Lower leg skin (tissue), 4 donors: ENCODE measurements around the gene CD247. TPM values are rescaled to one million over a fixed set of nuclear protein-coding genes. Genes with fewer than 3 reads are reported as not detected.

ENCODE experiments used
- DNase-seq, 2 donors: peaks; one replicate each; pipeline ENCODE4 v3.0.0-alpha.2; 2019; ENCODE audit warnings: low spot score in 2 of 2
- H3K4me3 ChIP-seq: fragments of 200-600 bp; sonication (generic); 2 replicates; pipeline ENCODE4 v1.5.1; 2017; ENCODE audit warnings: mild to moderate bottlenecking, low read depth; ENCODE audit not compliant: poor library complexity, severe bottlenecking
- CTCF ChIP-seq, 3 donors: fragments of 450-650 bp; IDR thresholded peaks; one replicate each; pipeline ENCODE4 v1.5.1; 2016; ENCODE audit warnings: antibody characterized with exemption in 3 of 3, mild to moderate bottlenecking in 3 of 3, moderate library complexity in 2 of 3
- POLR2A ChIP-seq, 2 donors: fragments of 450-650 bp; IDR thresholded peaks; one replicate each; pipeline ENCODE4 v1.6.1; 2016 to 2017; ENCODE audit warnings: antibody characterized with exemption in 2 of 2, mild to moderate bottlenecking in 1 of 2, moderate library complexity in 1 of 2
- WGBS, 2 donors: methylation state at CpG; one replicate each; pipeline ENCODE4 v1.1.5; 2018; 5-methylcytosine and 5-hydroxymethylcytosine counted together
- intact Hi-C: fragments of 100-400 bp; cut with DNase I; formaldehyde crosslinking; loops from one replicate; pipeline ENCODE4 v1.15.0; 2023; ENCODE audit warnings: low total_unique reads
- total RNA-seq, 4 donors: library from RNA; depleted of rRNA; stranded (reverse); fragments of >200 nt; gene quantifications; one replicate each; pipeline ENCODE4 v1.1.0, GENCODE V29; 2016

The CD247 gene
- total RNA-seq, 4 donors from 2014 or later = 0.27 to 0.61 (median 0.58) TPM; not detected in 1

DNA sequence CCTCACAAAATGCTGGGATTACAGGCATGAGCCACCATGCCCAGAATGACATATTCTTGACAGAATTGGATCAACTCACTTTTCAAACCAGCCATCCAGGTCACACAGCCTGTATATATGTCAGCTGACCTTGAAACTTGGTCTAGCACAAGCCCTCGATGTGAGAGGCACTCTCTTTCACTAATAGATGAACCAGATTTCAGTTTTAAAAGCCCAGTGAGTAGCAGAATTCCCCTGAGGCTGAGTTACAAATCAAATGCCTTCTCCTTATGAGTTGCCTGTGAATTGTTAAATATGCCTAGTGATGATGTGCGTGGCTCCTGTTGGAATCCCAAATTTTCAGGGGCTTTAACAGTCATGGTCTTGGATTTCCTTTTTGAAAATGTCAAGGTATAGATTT lies 88.7 kb downstream of the CD247 start:
- intact Hi-C loops = no loop called here
- no peak overlapping the region for H3K4me3 ChIP-seq
- no peak for DNase-seq
- TF ChIP-seq CTCF (IDR thresholded peaks at IDR 0.05) (no peak), POLR2A (IDR thresholded peaks at IDR 0.05) (no peak)
- 62 to 69% methylated on average over 2 of the region's 2 CpGs for WGBS, 2 donors

- 50 to 51% methylated on average over 2 of the region's 2 CpGs for WGBS, 2 donors
- DNase-seq = no peak
- TF ChIP-seq CTCF (IDR thresholded peaks at IDR 0.05) (no peak), POLR2A (IDR thresholded peaks at IDR 0.05) (no peak)
- H3K4me3 ChIP-seq = no peak overlapping the region
- intact Hi-C loops = no loop called here
These were observed 89.9 kb downstream of the CD247 start for GRCh38 chr1:167428395-167428794.

DNA sequence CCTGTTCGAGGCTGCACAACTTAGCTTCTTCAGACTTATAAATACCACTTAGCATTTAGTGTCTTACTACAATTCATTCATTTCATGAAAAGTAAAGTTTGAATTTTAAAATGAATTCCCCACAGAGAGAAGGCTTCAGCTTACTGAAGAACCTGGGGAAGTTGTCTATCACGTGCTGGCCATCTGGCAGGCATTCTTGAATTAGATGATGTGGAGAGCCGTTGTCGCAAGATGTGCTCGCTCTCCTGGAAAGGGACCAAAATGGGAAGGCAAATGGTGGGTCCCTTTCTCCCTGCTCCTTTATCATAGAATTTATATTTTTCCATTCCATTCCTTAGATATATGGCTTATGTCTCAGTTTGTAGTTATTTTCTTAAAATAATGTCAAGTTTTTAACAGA lies 90.5 kb downstream of the CD247 start:
- H3K4me3 ChIP-seq = no peak overlapping the region
- WGBS, 2 donors = 45 to 57% methylated on average over 5 of the region's 5 CpGs
- TF ChIP-seq POLR2A (IDR thresholded peaks at IDR 0.05) (no peak), CTCF (IDR thresholded peaks at IDR 0.05) (no peak)
- intact Hi-C loops = no loop called here
- DNase-seq = no peak

DNA sequence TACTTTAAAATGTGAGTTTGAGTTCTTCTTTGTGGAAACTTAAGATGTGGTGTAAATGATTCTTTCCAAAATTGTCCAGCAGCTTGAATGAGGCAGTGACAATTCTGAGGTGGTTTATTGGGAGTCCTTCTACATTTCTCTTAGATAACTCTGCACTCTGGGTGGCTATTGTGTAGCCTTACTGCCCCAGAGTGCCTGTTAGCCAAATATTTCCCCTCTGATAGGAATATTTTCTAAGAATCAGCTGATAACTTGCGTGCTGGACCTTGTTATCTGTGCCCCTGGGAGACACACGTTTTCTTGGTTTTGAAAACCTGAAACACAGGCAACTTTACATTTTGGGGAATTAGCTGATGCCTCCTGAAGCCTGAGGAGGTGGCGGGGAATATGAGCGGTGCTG lies 91.6 kb downstream of the CD247 start:
- TF ChIP-seq CTCF (IDR thresholded peaks at IDR 0.05) = no peak
- TF ChIP-seq POLR2A (IDR thresholded peaks at IDR 0.05) = no peak
- no peak for DNase-seq
- no peak overlapping the region for H3K4me3 ChIP-seq
- intact Hi-C loops = no loop called here
- 92 to 95% methylated on average over 4 of the region's 4 CpGs for WGBS, 2 donors

- DNase-seq = no peak
- WGBS, 2 donors = 89 to 91% methylated on average over 7 of the region's 7 CpGs
- no peak for TF ChIP-seq CTCF (IDR thresholded peaks at IDR 0.05)
- TF ChIP-seq POLR2A (IDR thresholded peaks at IDR 0.05) = no peak
- intact Hi-C loops = no loop called here
- no peak overlapping the region for H3K4me3 ChIP-seq
These were observed 92.8 kb downstream of the CD247 start for GRCh38 chr1:167425482-167425881.
